Measurements from ENCODE around the gene DEFB124. TPM values are rescaled to one million over a fixed set of nuclear protein-coding genes. Genes with fewer than 3 reads are reported as not detected.
"Not testable (repeated sequence)": the region's sequence is repeated elsewhere in the genome, so short reads cannot be mapped to it uniquely, and the experiment has no call there.

Gene DEFB124
- total RNA-seq, 1 donor from 2014 or later, result not detected

GRCh38 chr20:31488115-31488514, 13.2 kb upstream of the DEFB124 start:
- DNase-seq, result no peak

- DNase-seq, result no peak
Measured at GRCh38 chr20:31485450-31486339, 10.8 kb upstream of the DEFB124 start.

DNA sequence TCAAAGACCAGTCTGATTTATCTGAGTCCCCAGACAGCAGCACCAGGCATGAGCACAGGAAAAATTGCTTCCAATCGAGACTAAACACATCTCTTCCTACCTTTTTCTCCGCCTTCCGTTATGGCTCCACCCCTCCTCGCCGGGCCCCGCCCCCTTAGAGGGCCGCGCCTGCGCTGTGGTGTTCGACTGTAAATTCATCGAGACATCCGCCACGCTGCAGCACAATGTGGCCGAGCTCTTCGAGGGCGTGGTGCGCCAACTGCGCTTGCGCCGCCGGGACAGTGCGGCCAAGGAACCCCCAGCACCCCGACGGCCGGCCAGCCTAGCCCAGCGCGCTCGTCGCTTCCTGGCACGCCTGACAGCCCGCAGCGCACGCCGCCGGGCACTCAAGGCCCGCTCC, 9.1 kb upstream of the DEFB124 start:
- DNase-seq, result no peak

DNA sequence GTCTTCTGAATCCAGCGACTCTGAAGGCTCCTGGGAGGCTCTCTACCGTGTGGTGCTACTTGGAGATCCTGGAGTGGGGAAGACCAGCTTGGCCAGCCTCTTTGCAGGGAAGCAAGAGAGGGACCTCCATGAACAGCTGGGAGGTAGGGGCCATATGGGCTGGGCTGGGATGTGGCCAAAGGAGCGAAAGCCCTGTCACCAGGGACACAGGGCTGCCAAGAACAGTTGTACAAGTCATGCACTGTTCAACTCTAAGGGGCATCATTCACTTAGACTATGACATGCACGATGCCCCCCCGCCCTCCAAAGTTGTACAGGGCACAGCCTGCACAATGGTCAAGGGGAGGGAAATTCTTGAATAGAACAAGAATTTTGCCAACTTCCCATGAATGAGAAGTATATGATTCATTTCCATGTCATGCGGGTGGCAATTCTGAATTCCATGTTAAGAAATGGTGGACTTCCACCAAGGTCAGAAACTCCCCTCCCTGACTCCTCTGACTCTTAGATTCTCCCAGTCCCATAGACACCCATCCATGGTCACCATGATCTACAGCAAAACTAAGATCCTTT, 1.8 kb upstream of the DEFB124 start:
- DNase-seq, result no peak

DNA sequence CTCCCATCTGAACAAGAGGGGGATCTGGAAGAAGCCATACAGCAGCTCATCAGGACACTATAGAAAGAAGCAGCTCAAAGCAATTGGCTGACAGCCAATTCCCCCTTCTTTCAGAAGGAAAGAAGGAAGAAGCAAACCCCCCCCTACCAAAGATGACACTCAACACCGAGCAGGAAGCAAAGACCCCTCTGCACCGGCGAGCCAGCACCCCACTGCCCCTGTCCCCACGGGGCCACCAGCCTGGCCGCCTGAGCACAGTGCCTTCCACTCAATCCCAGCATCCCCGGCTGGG, 1.3 kb upstream of the DEFB124 start:
- DNase-seq, result no peak

GRCh38 chr20:31475472-31476293, 756 bp upstream of the DEFB124 start:
- no peak for DNase-seq

- DNase-seq, result no peak
Measured at GRCh38 chr20:31474097-31474436, 860 bp downstream of the DEFB124 start.

DNA sequence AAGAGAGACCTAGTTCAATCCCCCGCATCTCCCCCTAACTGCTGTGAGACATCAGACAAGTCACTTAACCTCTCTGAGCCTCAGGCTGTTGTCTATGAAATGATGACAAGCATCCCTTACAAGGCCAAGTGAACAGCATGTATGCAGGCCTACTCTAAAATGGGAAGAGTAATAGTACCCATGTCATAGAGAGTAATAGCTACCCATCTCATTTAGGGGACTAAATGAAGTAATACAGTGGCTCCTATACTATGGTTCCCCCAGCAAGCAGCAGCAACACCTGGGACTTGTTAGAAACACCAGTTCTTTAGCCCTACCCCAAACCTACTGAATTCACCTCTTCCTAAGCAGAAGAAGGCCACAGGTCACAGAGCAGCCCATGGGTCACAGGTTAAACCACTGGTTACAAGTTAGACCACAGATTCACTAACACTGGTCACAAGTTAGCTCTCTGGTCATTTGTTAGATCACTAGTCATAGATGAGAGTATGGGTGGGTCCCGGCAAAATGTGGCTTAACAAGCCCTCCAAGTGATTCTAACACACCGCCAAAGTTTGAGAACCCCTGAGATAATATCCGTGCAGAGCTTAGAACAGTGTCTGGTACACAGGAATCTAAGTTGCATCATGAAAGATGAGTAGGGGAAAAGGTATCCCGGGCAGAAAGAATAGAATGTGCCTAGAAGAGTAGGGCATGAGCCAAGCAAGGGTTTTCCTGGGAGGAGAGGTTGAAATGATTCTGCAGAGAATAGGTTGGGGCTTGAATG, 1.4 kb downstream of the DEFB124 start:
- no peak for DNase-seq

- no peak for DNase-seq
Measured at GRCh38 chr20:31472395-31473330, 2.3 kb downstream of the DEFB124 start.

GRCh38 chr20:31470946-31471345, 4.0 kb downstream of the DEFB124 start:
- DNase-seq, result not testable (repeated sequence)

- DNase-seq, result no peak
Measured at GRCh38 chr20:31454361-31454760, 20.6 kb downstream of the DEFB124 start.

- DNase-seq, result no peak
Measured at GRCh38 chr20:31452575-31452974, 22.4 kb downstream of the DEFB124 start.

GRCh38 chr20:31449511-31450414, 25.2 kb downstream of the DEFB124 start:
- DNase-seq, result no peak

DNA sequence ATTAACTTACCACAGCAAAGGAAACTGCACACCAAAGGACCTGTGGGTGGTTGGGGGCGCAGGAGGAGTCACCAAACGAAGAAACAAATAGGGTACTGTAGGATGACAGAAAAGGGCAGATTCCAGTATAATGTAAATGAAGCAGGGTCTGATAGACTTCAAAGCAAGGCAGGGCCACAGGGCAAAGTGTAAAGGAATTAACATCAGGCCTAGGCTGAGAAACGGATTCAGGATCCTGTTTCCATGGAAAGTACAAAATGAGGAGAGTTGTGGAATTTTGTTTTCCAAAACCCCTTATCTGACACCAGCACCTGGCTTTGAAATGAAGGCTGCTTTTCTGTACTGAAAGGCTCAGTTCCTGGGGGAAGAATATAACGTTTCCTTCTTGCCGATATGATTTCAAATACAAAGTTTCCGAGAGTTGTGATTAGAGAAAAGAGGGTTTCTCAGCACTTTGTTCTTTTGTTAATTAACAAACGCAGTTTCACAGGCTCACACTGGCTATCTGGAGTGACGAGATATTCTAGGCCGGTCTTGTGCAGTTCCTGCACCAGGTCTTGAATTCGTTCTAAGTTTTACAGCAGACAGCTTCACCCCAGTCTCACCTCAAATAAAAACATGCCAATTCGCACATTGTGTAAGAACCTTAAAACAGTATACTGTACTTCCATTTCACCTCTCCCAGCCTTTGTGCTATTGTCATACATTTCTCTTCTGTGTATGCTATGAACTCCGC, 28.7 kb downstream of the DEFB124 start:
- DNase-seq, result no peak

- no peak for DNase-seq
Measured at GRCh38 chr20:31440012-31440659, 34.8 kb downstream of the DEFB124 start, which contains the start of gene DEFB123. TSS of gene DEFB123 (plus strand) at chr20:31440632. CDS start at chr20:31440699, 67 bp downstream.

- no peak for DNase-seq
Measured at GRCh38 chr20:31430568-31431115, 44.3 kb downstream of the DEFB124 start.

DNA sequence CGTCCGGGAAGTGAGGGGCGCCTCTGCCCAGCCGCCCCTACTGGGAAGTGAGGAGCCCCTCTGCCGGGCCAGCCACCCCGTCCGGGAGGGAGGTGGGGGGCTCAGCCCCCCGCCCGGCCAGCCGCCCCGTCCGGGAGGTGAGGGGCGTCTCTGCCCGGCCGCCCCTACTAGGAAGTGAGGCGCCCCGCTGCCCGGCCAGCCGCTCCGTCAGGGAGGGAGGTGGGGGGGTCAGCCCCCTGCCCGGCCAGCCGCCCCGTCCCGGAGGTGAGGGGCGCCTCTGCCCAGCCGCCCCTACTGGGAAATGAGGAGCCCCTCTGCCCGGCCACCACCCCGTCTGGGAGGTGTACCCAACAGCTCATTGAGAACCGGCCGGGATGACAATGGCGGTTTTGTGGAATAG, 47.4 kb downstream of the DEFB124 start:
- DNase-seq, result not testable (repeated sequence)

- not testable (repeated sequence) for DNase-seq
Measured at GRCh38 chr20:31426891-31427551, 47.9 kb downstream of the DEFB124 start.

Data from occipital lobe (tissue), 2 donors.